ENCODE results near the gene WRAP73.

WRAP73 gene

DNA sequence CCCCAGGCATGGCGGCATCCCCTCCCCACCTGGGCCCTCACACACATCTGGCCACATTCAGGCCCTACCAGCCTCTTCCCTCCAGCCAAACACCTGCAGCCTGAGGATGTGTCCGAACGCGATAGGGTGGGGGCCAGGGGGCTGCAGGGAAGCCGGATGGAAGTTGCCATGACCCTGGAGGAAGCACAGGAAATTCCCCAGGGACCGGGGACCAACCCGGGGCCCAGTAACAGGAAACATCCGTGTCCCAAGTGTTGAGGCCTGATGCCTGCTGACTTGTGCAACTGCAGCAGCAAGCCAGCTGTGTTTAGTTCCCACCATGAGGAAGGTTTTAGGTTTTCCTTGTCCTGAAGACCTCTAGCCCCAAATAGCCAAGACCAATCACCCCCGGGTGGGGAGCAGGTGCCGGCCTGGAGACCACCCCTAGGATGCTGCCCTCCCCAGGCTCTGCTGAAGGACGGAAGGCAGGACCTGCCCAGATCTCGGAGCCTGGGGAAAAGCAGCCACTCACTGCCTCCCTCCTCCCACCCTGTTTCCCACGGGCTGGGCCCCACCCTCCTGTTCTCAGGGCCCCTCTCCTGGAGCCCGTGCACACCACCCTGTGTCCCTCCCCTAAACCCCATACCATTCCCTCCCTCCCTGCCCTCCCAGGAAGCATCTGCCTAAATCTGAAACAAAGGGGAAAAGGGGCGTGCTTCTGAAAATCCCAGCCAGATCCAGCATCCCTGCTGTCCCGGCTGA lies 68.4 kb downstream of the WRAP73 start:
- no peak for TF ChIP-seq CTCF (IDR thresholded peaks at IDR 0.05; ENCODE audit: low read depth, low read length)
- H3K4me3 ChIP-seq (ENCODE audit: low read depth, low read length), result no peak overlapping the region
- H3K9me3 ChIP-seq, result no peaks in the 10 kb centered on the region
- no peaks in the 10 kb centered on the region for H3K36me3 ChIP-seq
- no peak for DNase-seq
- H3K4me1 ChIP-seq, result peaks cover 3% of the 10 kb centered on the region; the same call in 1 of the 2 replicates
- H3K27me3 ChIP-seq, result no peaks in the 10 kb centered on the region

Data from BE2C (cell line).